ENCODE results near the gene INPP5A.

DNA sequence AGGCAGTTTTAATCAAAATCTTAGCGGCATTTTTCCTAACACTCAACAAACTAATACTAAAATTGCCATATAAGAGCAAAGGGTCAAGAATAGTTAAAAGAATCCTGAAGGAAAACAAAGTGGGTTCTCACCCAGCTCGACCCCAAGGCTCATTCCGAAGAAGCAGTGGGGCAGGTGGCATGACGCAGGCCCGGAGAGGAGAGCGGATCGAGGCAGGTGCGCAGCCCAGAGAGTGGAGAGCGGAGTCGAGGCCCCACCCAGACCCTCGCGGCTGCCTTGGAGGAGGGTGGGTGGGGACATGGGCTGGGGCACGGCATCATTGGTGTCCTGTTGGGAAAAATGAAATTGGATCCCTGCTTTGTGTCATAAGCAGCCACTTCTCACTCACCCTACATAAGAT lies 109.8 kb downstream of the INPP5A start:
- TF ChIP-seq, protein P1, sequence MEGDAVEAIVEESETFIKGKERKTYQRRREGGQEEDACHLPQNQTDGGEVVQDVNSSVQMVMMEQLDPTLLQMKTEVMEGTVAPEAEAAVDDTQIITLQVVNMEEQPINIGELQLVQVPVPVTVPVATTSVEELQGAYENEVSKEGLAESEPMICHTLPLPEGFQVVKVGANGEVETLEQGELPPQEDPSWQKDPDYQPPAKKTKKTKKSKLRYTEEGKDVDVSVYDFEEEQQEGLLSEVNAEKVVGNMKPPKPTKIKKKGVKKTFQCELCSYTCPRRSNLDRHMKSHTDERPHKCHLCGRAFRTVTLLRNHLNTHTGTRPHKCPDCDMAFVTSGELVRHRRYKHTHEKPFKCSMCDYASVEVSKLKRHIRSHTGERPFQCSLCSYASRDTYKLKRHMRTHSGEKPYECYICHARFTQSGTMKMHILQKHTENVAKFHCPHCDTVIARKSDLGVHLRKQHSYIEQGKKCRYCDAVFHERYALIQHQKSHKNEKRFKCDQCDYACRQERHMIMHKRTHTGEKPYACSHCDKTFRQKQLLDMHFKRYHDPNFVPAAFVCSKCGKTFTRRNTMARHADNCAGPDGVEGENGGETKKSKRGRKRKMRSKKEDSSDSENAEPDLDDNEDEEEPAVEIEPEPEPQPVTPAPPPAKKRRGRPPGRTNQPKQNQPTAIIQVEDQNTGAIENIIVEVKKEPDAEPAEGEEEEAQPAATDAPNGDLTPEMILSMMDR (IDR thresholded peaks at IDR 0.05) = no peak
- TF ChIP-seq EZH2 (IDR thresholded peaks at IDR 0.05) = no peak
